ENCODE data around the gene YIPF5. TPM values are rescaled to one million over a fixed set of nuclear protein-coding genes. Genes with fewer than 3 reads are reported as not detected.

The YIPF5 gene
- total and polyA plus RNA-seq, 2 donors from 2014 or later, result 18.5 to 48.0 TPM

- TF ChIP-seq CTCF (IDR thresholded peaks at IDR 0.05; ENCODE audit: borderline replicate concordance, extremely low read depth, insufficient read depth), result no peak
- Histone ChIP-seq H3K36me3 (ENCODE audit: control insufficient read depth in 2 of 3, insufficient read depth in 3 of 3, low read length in 3 of 3) (no peaks in the 10 kb centered on the region), H3K27ac (ENCODE audit: low read depth in 2 of 2, low read length in 2 of 2) (no peak overlapping the region), H3K27me3 (ENCODE audit: control insufficient read depth, insufficient read depth, low read length) (no peaks in the 10 kb centered on the region), H3K4me1 (ENCODE audit: control insufficient read depth in 2 of 3, insufficient read depth in 2 of 3, low read depth in 1 of 3, low read length in 3 of 3) (no peaks in the 10 kb centered on the region), H3K4me3 (ENCODE audit: low read length in 3 of 3) (no peak overlapping the region), H3K9me3 (ENCODE audit: control insufficient read depth in 2 of 3, insufficient read depth in 1 of 3, low read length in 3 of 3) (no peaks in the 10 kb centered on the region), H3K9ac (ENCODE audit: low read length in 3 of 3) (no peak overlapping the region)
- no peak for FAIRE-seq
- DNase-seq, result no peak
- intact Hi-C loops (cut with DNase I), result no loop called here
These were observed 45.2 kb downstream of the YIPF5 start for GRCh38 chr5:144125163-144125726.

- intact Hi-C loops (cut with DNase I), result no loop called here
- H3K9me3 ChIP-seq (ENCODE audit: control insufficient read depth in 2 of 3, insufficient read depth in 1 of 3, low read length in 3 of 3), result no peaks in the 10 kb centered on the region
- H3K9ac ChIP-seq (ENCODE audit: low read length in 3 of 3), result no peak overlapping the region
- H3K4me3 ChIP-seq (ENCODE audit: low read length in 3 of 3), result no peak overlapping the region
- H3K36me3 ChIP-seq (ENCODE audit: control insufficient read depth in 2 of 3, insufficient read depth in 3 of 3, low read length in 3 of 3), result no peaks in the 10 kb centered on the region
- FAIRE-seq (no peak), DNase-seq (no peak)
- no peak for TF ChIP-seq CTCF (IDR thresholded peaks at IDR 0.05; ENCODE audit: borderline replicate concordance, extremely low read depth, insufficient read depth)
- no peak overlapping the region for H3K27ac ChIP-seq (ENCODE audit: low read depth in 2 of 2, low read length in 2 of 2)
- H3K4me1 ChIP-seq (ENCODE audit: control insufficient read depth in 2 of 3, insufficient read depth in 2 of 3, low read depth in 1 of 3, low read length in 3 of 3), result no peaks in the 10 kb centered on the region
- no peaks in the 10 kb centered on the region for H3K27me3 ChIP-seq (ENCODE audit: control insufficient read depth, insufficient read depth, low read length)
These were observed 47.8 kb downstream of the YIPF5 start for GRCh38 chr5:144122641-144123040.

DNA sequence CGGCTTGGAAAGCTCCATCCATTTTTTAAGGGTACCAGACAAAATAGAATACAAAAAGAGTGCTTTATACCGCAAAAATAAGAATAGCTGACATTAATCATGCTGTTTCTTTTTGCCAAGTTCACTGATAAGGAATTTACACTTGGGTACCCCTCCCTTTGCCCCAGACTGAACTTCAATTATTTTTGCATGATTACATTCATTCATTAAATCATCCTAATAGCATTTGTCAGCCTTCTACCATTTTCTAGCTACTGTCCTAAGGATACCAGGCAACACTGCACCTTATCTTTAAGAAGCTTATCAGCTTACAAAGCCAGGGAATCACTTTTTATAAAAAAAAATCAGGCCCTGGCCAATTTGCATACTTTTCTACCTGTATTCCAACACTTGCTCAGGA, 48.4 kb downstream of the YIPF5 start:
- Histone ChIP-seq H3K9ac (ENCODE audit: low read length in 3 of 3) (no peak overlapping the region), H3K27me3 (ENCODE audit: control insufficient read depth, insufficient read depth, low read length) (no peaks in the 10 kb centered on the region), H3K9me3 (ENCODE audit: control insufficient read depth in 2 of 3, insufficient read depth in 1 of 3, low read length in 3 of 3) (no peaks in the 10 kb centered on the region), H3K36me3 (ENCODE audit: control insufficient read depth in 2 of 3, insufficient read depth in 3 of 3, low read length in 3 of 3) (no peaks in the 10 kb centered on the region), H3K4me3 (ENCODE audit: low read length in 3 of 3) (no peak overlapping the region), H3K4me1 (ENCODE audit: control insufficient read depth in 2 of 3, insufficient read depth in 2 of 3, low read depth in 1 of 3, low read length in 3 of 3) (no peaks in the 10 kb centered on the region), H3K27ac (ENCODE audit: low read depth in 2 of 2, low read length in 2 of 2) (no peak overlapping the region)
- TF ChIP-seq CTCF (IDR thresholded peaks at IDR 0.05; ENCODE audit: borderline replicate concordance, extremely low read depth, insufficient read depth), result no peak
- intact Hi-C loops (cut with DNase I), result no loop called here
- DNase-seq, result no peak
- no peak for FAIRE-seq

- H3K36me3 ChIP-seq (ENCODE audit: control insufficient read depth in 2 of 3, insufficient read depth in 3 of 3, low read length in 3 of 3), result no peaks in the 10 kb centered on the region
- TF ChIP-seq CTCF (IDR thresholded peaks at IDR 0.05; ENCODE audit: borderline replicate concordance, extremely low read depth, insufficient read depth), result no peak
- no peaks in the 10 kb centered on the region for H3K27me3 ChIP-seq (ENCODE audit: control insufficient read depth, insufficient read depth, low read length)
- FAIRE-seq (no peak), DNase-seq (no peak)
- H3K9me3 ChIP-seq (ENCODE audit: control insufficient read depth in 2 of 3, insufficient read depth in 1 of 3, low read length in 3 of 3), result no peaks in the 10 kb centered on the region
- no peak overlapping the region for H3K4me3 ChIP-seq (ENCODE audit: low read length in 3 of 3)
- no peak overlapping the region for H3K27ac ChIP-seq (ENCODE audit: low read depth in 2 of 2, low read length in 2 of 2)
- no peaks in the 10 kb centered on the region for H3K4me1 ChIP-seq (ENCODE audit: control insufficient read depth in 2 of 3, insufficient read depth in 2 of 3, low read depth in 1 of 3, low read length in 3 of 3)
- no peak overlapping the region for H3K9ac ChIP-seq (ENCODE audit: low read length in 3 of 3)
- intact Hi-C loops (cut with DNase I), result no loop called here
These were observed 48.9 kb downstream of the YIPF5 start for GRCh38 chr5:144121577-144121976.

Data from kidney (tissue), 14 donors.